Ovary (tissue), 10 donors: ENCODE results near the gene ANKRD1. TPM values are rescaled to one million over a fixed set of nuclear protein-coding genes. Genes with fewer than 3 reads are reported as not detected.

Source experiments
- DNase-seq, 5 donors: peaks; one replicate each; pipeline ENCODE4 v3.0.0-alpha.2; 2019 to 2020
- H3K27ac ChIP-seq, 2 donors: fragments of 200-600 bp; one replicate each; pipeline versions ENCODE4 v1.5.1 to v1.8.0; 2019 to 2022
- H3K27me3 ChIP-seq: fragments of 200-600 bp; one replicate; pipeline ENCODE4 v1.8.0; 2022
- H3K36me3 ChIP-seq: fragments of 200-600 bp; sonication (generic); one replicate; pipeline ENCODE4 v1.5.1; 2019
- H3K4me1 ChIP-seq: one replicate; pipeline ENCODE4 v1.8.1; 2013; ENCODE audit warnings: mild to moderate bottlenecking, moderate library complexity; ENCODE audit not compliant: insufficient read depth
- H3K4me3 ChIP-seq: fragments of 200-600 bp; sonication (generic); one replicate; pipeline ENCODE4 v1.5.1; 2017
- H3K9me3 ChIP-seq, 2 donors: fragments of 200-600 bp in 1 of 2; sonication (generic) in 1 of 2; one replicate each; pipeline versions ENCODE4 v1.5.1 to v1.8.1; 2013 to 2019; ENCODE audit warnings: mild to moderate bottlenecking in 1 of 2, moderate library complexity in 1 of 2
- EP300 ChIP-seq: sonication (generic); formaldehyde crosslinking; IDR thresholded peaks from one replicate; pipeline ENCODE4 v1.6.1; 2017; ENCODE audit warnings: antibody characterized with exemption
- POLR2A ChIP-seq: fragments of 450-650 bp; IDR thresholded peaks from one replicate; pipeline ENCODE4 v1.6.1; 2017; ENCODE audit warnings: antibody characterized with exemption, mild to moderate bottlenecking, moderate library complexity
- WGBS, 3 donors: extraction: QIAGEN DNeasy Blood & Tissue Kit in 1 of 3; methylation state at CpG; one replicate each; pipeline versions ENCODE4 v1.1.5 to v1.1.7; 2013 to 2017; 5-methylcytosine and 5-hydroxymethylcytosine counted together
- intact Hi-C, 4 donors: fragments of 100-400 bp; cut with DNase I; formaldehyde crosslinking; loops; one replicate each; pipeline versions ENCODE4 v1.11.0 to v1.15.1; 2022 to 2023
- long read RNA-seq, 3 donors: library from polyadenylated mRNA in 2 of 3; unstranded in 2 of 3; transcript quantifications; one replicate each; pipeline ENCODE4 v2.0.0 and lab custom pipeline, GENCODE V29; 2021 to 2026
- polyA plus RNA-seq, 2 donors: library from polyadenylated mRNA; stranded (reverse); fragments of 200-250 nt in 1 of 2; fragments of 350-450 nt in 1 of 2; fragmentation: Illumina TruSeq in 1 of 2; extraction: RNeasy Lipid Tissue Mini Kit (QIAGEN cat#74804) in 1 of 2; gene quantifications; one replicate each; pipeline ENCODE4 v1.2.3, GENCODE V29; 2013 to 2014
- total RNA-seq, 7 donors: library from RNA; depleted of rRNA in 2 of 7; stranded (reverse); fragments of >200 nt in 2 of 7; fragmentation: NEBNext Ultra II Directional in 3 of 7; extraction: Animal tissue kit (Norgen Biotek cat#: 25700) in 3 of 7; gene quantifications; one replicate each; pipeline versions ENCODE4 v1.1.0 to v1.2.4, GENCODE V29; 2016 to 2023
- TF ChIP-seq, protein P1 (sequence below), 3 donors: fragments of 450-650 bp in 2 of 3; fragments of 200-600 bp in 1 of 3; IDR thresholded peaks; one replicate each; pipeline versions ENCODE4 v1.5.1 to v1.8.0; 2016 to 2022; ENCODE audit warnings: antibody characterized with exemption in 3 of 3, mild to moderate bottlenecking in 1 of 3
- donor health status: DM: no; HTN: no; CAD: no; lungs with moderate emphysema.
- donor health status: DM: no; HTN: no; CAD: no.
- donor health status: Bipolar disorder and iron deficiency.
- donor health status: DM: yes; HTN: yes; CAD: no.
- donor health status: DM: no; HTN: no; CAD: no.
- donor health status: DM: yes; HTN: yes; CAD: no.

The ANKRD1 gene
- under 1 TPM in 3 of 7 donors, not detected in 4; 0.27 to 0.84 (median 0.36) TPM for total RNA-seq
- under 1 TPM; 0.32 to 0.36 TPM for polyA plus RNA-seq
- long read RNA-seq, donor 1, result 0 reads
- long read RNA-seq, donor 2, result 0 reads
- long read RNA-seq, donor 3, result 0 reads

DNA sequence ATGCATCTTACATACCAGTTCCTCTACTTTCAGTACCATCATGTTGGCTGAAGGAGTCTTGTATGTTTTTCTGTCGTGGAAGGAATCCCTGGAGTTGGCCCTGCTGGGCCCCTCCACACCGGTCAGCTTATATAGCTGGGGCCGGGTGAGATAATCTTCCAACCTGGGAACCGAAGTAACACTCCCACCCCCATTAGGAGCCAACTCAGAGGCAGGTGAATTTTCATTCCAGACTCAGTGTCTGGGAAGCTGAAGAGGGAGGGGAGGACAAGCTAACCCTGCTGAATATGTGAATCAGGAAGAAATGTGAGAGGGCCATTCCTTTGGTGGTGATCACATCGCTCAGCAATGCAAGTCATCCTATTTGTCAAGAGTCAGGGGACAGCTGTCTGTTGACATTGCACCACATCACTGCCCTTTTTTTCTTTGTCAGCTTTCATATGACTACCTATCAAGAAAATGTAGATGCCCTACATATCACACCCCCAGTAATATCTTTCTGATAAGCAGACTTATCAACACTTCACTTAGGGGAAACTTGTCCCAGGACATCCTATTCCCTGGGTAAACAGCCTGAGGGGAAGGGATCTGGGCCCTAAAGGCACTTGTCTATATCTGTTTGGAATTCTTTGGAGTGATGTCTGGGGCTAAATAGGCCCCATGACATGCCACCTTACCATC is at the start of gene ANKRD1:
ANKRD1 (minus strand) TSS at position 102 of the 681 bp plus-strand sequence; CDS start at position 42, 60 bp downstream.
- TF ChIP-seq, protein P1, sequence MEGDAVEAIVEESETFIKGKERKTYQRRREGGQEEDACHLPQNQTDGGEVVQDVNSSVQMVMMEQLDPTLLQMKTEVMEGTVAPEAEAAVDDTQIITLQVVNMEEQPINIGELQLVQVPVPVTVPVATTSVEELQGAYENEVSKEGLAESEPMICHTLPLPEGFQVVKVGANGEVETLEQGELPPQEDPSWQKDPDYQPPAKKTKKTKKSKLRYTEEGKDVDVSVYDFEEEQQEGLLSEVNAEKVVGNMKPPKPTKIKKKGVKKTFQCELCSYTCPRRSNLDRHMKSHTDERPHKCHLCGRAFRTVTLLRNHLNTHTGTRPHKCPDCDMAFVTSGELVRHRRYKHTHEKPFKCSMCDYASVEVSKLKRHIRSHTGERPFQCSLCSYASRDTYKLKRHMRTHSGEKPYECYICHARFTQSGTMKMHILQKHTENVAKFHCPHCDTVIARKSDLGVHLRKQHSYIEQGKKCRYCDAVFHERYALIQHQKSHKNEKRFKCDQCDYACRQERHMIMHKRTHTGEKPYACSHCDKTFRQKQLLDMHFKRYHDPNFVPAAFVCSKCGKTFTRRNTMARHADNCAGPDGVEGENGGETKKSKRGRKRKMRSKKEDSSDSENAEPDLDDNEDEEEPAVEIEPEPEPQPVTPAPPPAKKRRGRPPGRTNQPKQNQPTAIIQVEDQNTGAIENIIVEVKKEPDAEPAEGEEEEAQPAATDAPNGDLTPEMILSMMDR (IDR thresholded peaks at IDR 0.05), result no peak
- no peak for TF ChIP-seq POLR2A
- no peak for TF ChIP-seq EP300
- intact Hi-C loops, result no loop called here
- Histone ChIP-seq H3K36me3 (no peaks in the 10 kb centered on the region), H3K9me3 (no peaks in the 10 kb centered on the region), H3K27ac (no peak within 1 kb of the TSS), H3K4me1 (peaks cover 1% of the 10 kb centered on the region), H3K4me3 (no peak within 1 kb of the TSS), H3K27me3 (no peaks in the 10 kb centered on the region)
- 56 to 60% (median 58%) methylated on average over 5 of the region's 5 CpGs for WGBS, 3 donors
- no peak for DNase-seq

DNA sequence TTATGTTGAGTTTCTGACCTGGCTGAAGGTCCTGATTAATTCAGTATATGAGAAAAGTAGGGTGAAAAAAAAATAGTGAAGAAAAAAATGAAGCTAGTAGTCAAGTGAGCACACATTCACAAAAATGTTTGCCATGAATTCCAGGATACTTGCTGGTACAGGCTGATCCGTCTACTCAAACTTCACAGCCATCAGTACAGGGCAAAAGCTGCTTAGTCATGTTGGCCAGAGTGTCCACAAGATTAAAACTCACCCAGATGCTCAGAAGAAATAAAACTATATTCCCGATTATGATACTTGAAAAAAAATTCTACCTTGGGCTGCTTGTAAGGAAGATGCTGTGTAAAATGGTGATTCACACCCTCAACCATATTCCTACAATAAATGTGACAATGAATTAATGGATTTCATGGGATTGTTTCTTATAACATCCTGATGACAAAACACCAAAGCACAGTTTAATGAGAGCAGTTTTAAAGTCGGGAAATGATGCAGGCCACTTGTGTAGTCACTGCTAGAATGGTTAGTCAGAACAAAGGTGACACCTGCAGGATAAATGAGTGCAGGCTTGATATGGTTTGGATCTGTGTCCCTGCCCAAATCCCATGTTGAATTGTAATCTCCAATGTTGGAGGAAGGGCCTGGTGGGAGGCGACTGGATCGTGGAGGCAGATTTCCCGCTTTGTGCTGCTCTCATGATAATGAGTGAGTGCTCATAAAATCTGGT is 49.2 kb upstream of the ANKRD1 start:
- 71 to 81% (median 81%) methylated on average over 6 of the region's 6 CpGs for WGBS, 3 donors
- Histone ChIP-seq H3K4me1 (no peaks in the 10 kb centered on the region), H3K9me3 (no peaks in the 10 kb centered on the region), H3K36me3 (no peaks in the 10 kb centered on the region), H3K27ac (no peak overlapping the region), H3K27me3 (no peaks in the 10 kb centered on the region), H3K4me3 (no peak overlapping the region)
- no peak for DNase-seq
- intact Hi-C loops, result no loop called here
- no peak for TF ChIP-seq EP300
- TF ChIP-seq, protein P1 (IDR thresholded peaks at IDR 0.05), result no peak
- no peak for TF ChIP-seq POLR2A

DNA sequence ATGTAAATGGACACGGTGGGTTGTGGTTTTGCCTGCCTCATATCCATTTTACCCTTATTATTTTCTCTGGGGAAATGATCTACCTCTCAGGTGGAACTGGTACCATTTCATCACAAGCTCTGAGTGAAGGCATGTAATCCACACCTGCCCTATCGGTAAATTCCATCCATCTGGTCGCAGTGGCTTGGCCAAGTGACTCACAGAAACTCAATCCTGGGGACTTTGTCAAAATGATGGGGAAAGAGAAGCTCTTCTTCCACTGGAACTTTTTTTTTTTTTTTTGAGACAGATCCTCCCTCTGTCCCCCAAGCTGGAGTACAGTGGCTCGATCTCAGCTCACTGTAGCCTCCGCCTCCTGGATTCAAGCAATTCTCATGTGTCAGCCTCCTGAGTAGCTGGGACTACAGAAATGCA is 48.2 kb upstream of the ANKRD1 start:
- TF ChIP-seq POLR2A, result no peak
- no peak for TF ChIP-seq EP300
- TF ChIP-seq, protein P1 (IDR thresholded peaks at IDR 0.05), result no peak
- no peak for DNase-seq
- Histone ChIP-seq H3K27me3 (no peaks in the 10 kb centered on the region), H3K4me3 (no peak overlapping the region), H3K4me1 (no peaks in the 10 kb centered on the region), H3K9me3 (no peaks in the 10 kb centered on the region), H3K27ac (no peak overlapping the region), H3K36me3 (no peaks in the 10 kb centered on the region)
- intact Hi-C loops, result no loop called here
- WGBS, 3 donors, result 64 to 90% (median 88%) methylated on average over 5 of the region's 5 CpGs

DNA sequence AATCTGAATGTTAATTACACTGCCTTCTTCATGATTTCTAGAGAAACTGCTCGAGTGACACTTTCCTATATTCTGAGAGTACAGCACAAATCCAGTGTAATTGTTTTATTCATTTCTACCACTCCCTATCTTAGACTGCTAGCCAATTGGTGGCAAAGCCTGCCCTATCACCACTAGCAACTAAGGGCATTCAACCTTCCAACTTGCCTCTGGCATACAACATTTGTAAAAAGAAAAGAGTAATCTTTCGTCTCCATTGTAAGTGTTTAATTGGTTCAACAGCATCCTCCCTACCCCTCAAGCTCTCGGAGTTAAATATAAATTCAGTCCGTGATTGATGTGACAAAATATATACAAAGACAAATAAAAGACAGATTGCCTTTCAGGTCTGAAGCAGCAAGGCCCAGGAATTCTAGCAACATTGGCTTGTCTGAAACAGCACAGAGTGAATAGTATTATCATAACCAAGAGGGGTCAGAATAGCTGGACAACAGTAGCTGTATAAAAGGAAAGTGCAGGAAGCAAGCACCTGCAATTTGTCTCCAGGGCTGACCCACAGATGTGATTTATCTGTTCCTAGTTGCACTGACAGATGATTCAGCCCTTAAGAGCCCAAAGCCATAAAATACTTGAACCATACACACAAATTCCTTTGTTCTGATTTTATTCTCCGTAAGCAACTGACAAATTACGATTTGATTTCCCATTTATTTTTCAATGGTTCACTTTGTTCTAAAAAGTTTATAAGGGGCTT is 47.6 kb upstream of the ANKRD1 start:
- Histone ChIP-seq H3K27ac (no peak overlapping the region), H3K9me3 (no peaks in the 10 kb centered on the region), H3K4me3 (no peak overlapping the region), H3K27me3 (no peaks in the 10 kb centered on the region), H3K4me1 (no peaks in the 10 kb centered on the region), H3K36me3 (no peaks in the 10 kb centered on the region)
- intact Hi-C loops, result no loop called here
- TF ChIP-seq, protein P1 (IDR thresholded peaks at IDR 0.05), result no peak
- no peak for TF ChIP-seq EP300
- no peak for TF ChIP-seq POLR2A
- WGBS, 3 donors, result 56 to 65% (median 60%) methylated on average over 6 of the region's 6 CpGs
- no peak for DNase-seq
